Upper lobe of right lung (tissue), 1 donor: ENCODE data around the gene ZNF823. TPM values are rescaled to one million over a fixed set of nuclear protein-coding genes. Genes with fewer than 3 reads are reported as not detected.
A peak's percentile ranks its signal among the peaks of the same experiment; 100 is the strongest.

ENCODE experiments used
- ATAC-seq: fragments of 200-7000 bp; cut with Tn5 transposase; one replicate; pipeline ENCODE4 v1.9.1; 2020; ENCODE audit warnings: mild to moderate bottlenecking, moderate library complexity
- DNase-seq: peaks from one replicate; pipeline ENCODE4 v3.0.0-alpha.2; 2020
- H3K27ac ChIP-seq: fragments of 200-600 bp; one replicate; pipeline ENCODE4 v1.8.0; 2022
- H3K27me3 ChIP-seq: fragments of 200-600 bp; one replicate; pipeline ENCODE4 v1.8.0; 2022; ENCODE audit warnings: mild to moderate bottlenecking
- H3K36me3 ChIP-seq: fragments of 200-600 bp; one replicate; pipeline ENCODE4 v1.8.0; 2022
- H3K4me1 ChIP-seq: fragments of 200-600 bp; one replicate; pipeline ENCODE4 v1.8.0; 2022
- H3K4me3 ChIP-seq: fragments of 200-600 bp; one replicate; pipeline ENCODE4 v1.8.0; 2022; ENCODE audit warnings: mild to moderate bottlenecking
- H3K9me3 ChIP-seq: fragments of 200-600 bp; one replicate; pipeline ENCODE4 v1.8.0; 2022
- CTCF ChIP-seq: fragments of 200-600 bp; IDR thresholded peaks from one replicate; pipeline ENCODE4 v1.8.0; 2022; ENCODE audit warnings: antibody characterized with exemption
- intact Hi-C: fragments of 100-400 bp; cut with DNase I; formaldehyde crosslinking; loops from one replicate; pipeline ENCODE4 v1.11.0; 2022
- total RNA-seq: library from RNA; stranded (reverse); fragmentation: NEBNext Ultra II Directional; extraction: Animal tissue kit (Norgen Biotek cat#: 25700); gene quantifications from one replicate; pipeline ENCODE4 v1.2.1, GENCODE V29; 2021
- donor health status: DM: no; HTN: yes; CAD: no; lungs with severe emphysema.

Gene ZNF823
- total RNA-seq, 1 donor from 2014 or later, result 5.6 TPM

- Histone ChIP-seq H3K36me3 (no peaks in the 10 kb centered on the region), H3K4me3 (no peak overlapping the region), H3K27ac (no peak overlapping the region), H3K4me1 (peaks cover 6% of the 10 kb centered on the region), H3K9me3 (peaks cover under 1% of the 10 kb centered on the region), H3K27me3 (no peaks in the 10 kb centered on the region)
- no peak for ATAC-seq
- intact Hi-C loops, result no loop called here
- DNase-seq, result no peak
- TF ChIP-seq CTCF, result no peak
Measured at GRCh38 chr19:11675569-11675968, 63.2 kb downstream of the ZNF823 start.

GRCh38 chr19:11674067-11674492 is 64.7 kb downstream of the ZNF823 start:
- no peak for TF ChIP-seq CTCF
- H3K27ac ChIP-seq, result no peak overlapping the region

GRCh38 chr19:11673608-11674041 is 65.1 kb downstream of the ZNF823 start:
- ATAC-seq (peak; percentile 95), DNase-seq (peak; percentile 87)
- no peak overlapping the region for H3K27ac ChIP-seq
- H3K9me3 ChIP-seq, result no peaks in the 10 kb centered on the region
- H3K4me3 ChIP-seq, result peak overlapping the region; percentile 45
- intact Hi-C loops, result no loop called here
- TF ChIP-seq CTCF, result peak; percentile 83
- H3K36me3 ChIP-seq, result no peaks in the 10 kb centered on the region
- no peaks in the 10 kb centered on the region for H3K27me3 ChIP-seq
- H3K4me1 ChIP-seq, result peaks cover 6% of the 10 kb centered on the region

More at GRCh38 chr19:11674067-11674492, 64.7 kb downstream of the ZNF823 start:
- Histone ChIP-seq H3K4me3 (peak overlapping the region; percentile 45), H3K27me3 (no peaks in the 10 kb centered on the region), H3K36me3 (no peaks in the 10 kb centered on the region), H3K9me3 (no peaks in the 10 kb centered on the region), H3K4me1 (peaks cover 6% of the 10 kb centered on the region)
- intact Hi-C loops, result no loop called here
- ATAC-seq (peak; percentile 26), DNase-seq (no peak)

Other genes with a start within 250 kb of the ZNF823 start
- 10.7 TPM for gene ZNF653, start 233.1 kb downstream of the ZNF823 start, total RNA-seq
- gene ECSIT, start 209.8 kb downstream of the ZNF823 start, total RNA-seq, result 44.8 TPM
- gene CNN1, start 200.1 kb downstream of the ZNF823 start, total RNA-seq, result 27.3 TPM
- 44.3 TPM for gene ELOF1, start 179.7 kb downstream of the ZNF823 start, total RNA-seq
- gene ACP5, start 161.3 kb downstream of the ZNF823 start, total RNA-seq, result 429 TPM
- 11.6 TPM for gene ZNF627, start 141.5 kb downstream of the ZNF823 start, total RNA-seq
- gene ZNF441, start 28.1 kb upstream of the ZNF823 start, total RNA-seq, result 10.0 TPM
- 1.9 TPM for gene ZNF491, start 59.6 kb upstream of the ZNF823 start, total RNA-seq
- gene ZNF440, start 75.3 kb upstream of the ZNF823 start, total RNA-seq, result 12.4 TPM
- gene ZNF439, start 109.8 kb upstream of the ZNF823 start, total RNA-seq, result 9.4 TPM
- gene ZNF69, start 148.8 kb upstream of the ZNF823 start, total RNA-seq, result 12.2 TPM
- 10.9 TPM for gene ZNF700, start 186.2 kb upstream of the ZNF823 start, total RNA-seq
- gene ZNF763, start 226.1 kb upstream of the ZNF823 start, total RNA-seq, result 5.2 TPM